CD4-positive, alpha-beta T cell treated with Interferon alpha-2 for 1 hour (primary cell): ENCODE results near the gene ZNF831.

Experiments used
- DNase-seq, 2 donors: peaks; one replicate each; pipeline ENCODE4 v3.0.0-alpha.2; 2020 to 2022

ZNF831 gene

GRCh38 chr20:59163631-59164530, at the start of gene ZNF831:
ZNF831 (plus strand) TSS chr20:59163821; CDS start chr20:59191020, 27,199 bp downstream.
- peak; percentile 42 to 81 for DNase-seq

GRCh38 chr20:59117526-59117925, 46.1 kb upstream of the ZNF831 start:
- DNase-seq: no peak

GRCh38 chr20:59118855-59119254, 44.8 kb upstream of the ZNF831 start:
- no peak for DNase-seq

- peak; percentile 45 to 73 for DNase-seq
These were observed 43.1 kb upstream of the ZNF831 start for GRCh38 chr20:59120491-59120890.

- DNase-seq: no peak
These were observed 42.7 kb upstream of the ZNF831 start for GRCh38 chr20:59120919-59121318.

- peak in 1 of 2 donors; percentile 68 for DNase-seq
These were observed 41.7 kb upstream of the ZNF831 start for GRCh38 chr20:59121714-59122565.

GRCh38 chr20:59122566-59122919, 41.1 kb upstream of the ZNF831 start:
- DNase-seq: peak in 1 of 2 donors; percentile 32

- peak; percentile 55 to 61 for DNase-seq
These were observed 40.5 kb upstream of the ZNF831 start for GRCh38 chr20:59123011-59123677.

- DNase-seq: no peak
These were observed 39.9 kb upstream of the ZNF831 start for GRCh38 chr20:59123678-59124255.

- no peak for DNase-seq
These were observed 39.2 kb upstream of the ZNF831 start for GRCh38 chr20:59124296-59125029.

- no peak for DNase-seq
These were observed 38.3 kb upstream of the ZNF831 start for GRCh38 chr20:59125332-59125731.

GRCh38 chr20:59125836-59126235, 37.8 kb upstream of the ZNF831 start:
- DNase-seq: no peak

- DNase-seq: no peak
These were observed 35.8 kb upstream of the ZNF831 start for GRCh38 chr20:59127839-59128238.

GRCh38 chr20:59131551-59132285, 31.9 kb upstream of the ZNF831 start:
- no peak for DNase-seq

- DNase-seq: no peak
These were observed 29.4 kb upstream of the ZNF831 start for GRCh38 chr20:59134182-59134581.

- no peak for DNase-seq
These were observed 28.5 kb upstream of the ZNF831 start for GRCh38 chr20:59135093-59135492.

GRCh38 chr20:59136027-59136426, 27.6 kb upstream of the ZNF831 start:
- DNase-seq: no peak

GRCh38 chr20:59137532-59137931, 26.1 kb upstream of the ZNF831 start:
- DNase-seq: no peak

- DNase-seq: no peak
These were observed 25.4 kb upstream of the ZNF831 start for GRCh38 chr20:59138114-59138748.

GRCh38 chr20:59139998-59140397, 23.6 kb upstream of the ZNF831 start:
- DNase-seq: no peak
